A673 (cell line): ENCODE data around the gene RASSF10. TPM values are rescaled to one million over a fixed set of nuclear protein-coding genes. Genes with fewer than 3 reads are reported as not detected.

ENCODE experiments used
- BruUV-seq: library from RNA; stranded (reverse); fragments of 400-500 nt; replicated peaks from 2 replicates; lab custom pipeline; 2021; lab: Mats Ljungman, UMichigan
- CTCF ChIA-PET: fragments of 300-600 bp; sonication (Branson Sonifier 250); formaldehyde crosslinking; loops from one replicate; lab custom pipeline; 2022; ENCODE audit warnings: antibody characterized with exemption; lab: Charles Lee
- POLR2A ChIA-PET: fragments of 300-600 bp; sonication (Branson Sonifier 250); formaldehyde crosslinking; loops from one replicate; lab custom pipeline; 2022; ENCODE audit warnings: antibody characterized with exemption; ENCODE audit not compliant: low non-redundant PET; lab: Charles Lee
- DNase-seq: peaks from one replicate; pipeline ENCODE4 v3.0.0-alpha.2; 2015; ENCODE audit warnings: low spot score
- H3K27ac ChIP-seq: fragments of 200-600 bp; sonication (generic); 2 replicates; pipeline ENCODE4 v1.5.1; 2016; ENCODE audit warnings: mixed run types, low read depth, mild to moderate bottlenecking, mixed read lengths, antibody characterized with exemption, low read length; ENCODE audit not compliant: poor library complexity, severe bottlenecking
- H3K27me3 ChIP-seq: fragments of 200-600 bp; sonication (generic); replicated peaks from 2 replicates; pipeline ENCODE4 v1.6.1; 2017; ENCODE audit warnings: mixed run types, low read depth, mild to moderate bottlenecking, mixed read lengths, antibody characterized with exemption, low read length; ENCODE audit not compliant: insufficient read depth, poor library complexity
- H3K36me3 ChIP-seq: fragments of 200-600 bp; sonication (generic); 2 replicates; pipeline ENCODE4 v1.6.1; 2016; ENCODE audit warnings: mixed run types, mild to moderate bottlenecking, mixed read lengths, antibody characterized with exemption, low read length; ENCODE audit not compliant: insufficient read depth, poor library complexity, severe bottlenecking
- H3K4me1 ChIP-seq: fragments of 200-600 bp; sonication (generic); 2 replicates; pipeline ENCODE4 v1.6.1; 2017; ENCODE audit warnings: mixed run types, mild to moderate bottlenecking, mixed read lengths, antibody characterized with exemption, low read length; ENCODE audit not compliant: insufficient read depth, poor library complexity, severe bottlenecking
- H3K4me3 ChIP-seq: fragments of 200-600 bp; sonication (generic); 2 replicates; pipeline ENCODE4 v1.5.1; 2016; ENCODE audit warnings: low read depth, mixed run types, mild to moderate bottlenecking, mixed read lengths, low read length; ENCODE audit not compliant: poor library complexity, severe bottlenecking
- H3K9me3 ChIP-seq: fragments of 200-600 bp; sonication (generic); 2 replicates; pipeline ENCODE4 v1.6.1; 2016; ENCODE audit warnings: mixed run types, low read depth, mild to moderate bottlenecking, mixed read lengths, antibody characterized with exemption, low read length; ENCODE audit not compliant: poor library complexity, severe bottlenecking
- CTCF ChIP-seq: fragments of 300-800, 200-600 bp; sonication (generic); conservative IDR thresholded peaks from 2 replicates; pipeline ENCODE4 v1.5.1; 2017; ENCODE audit warnings: low read depth, mild to moderate bottlenecking, antibody characterized with exemption, low read length, moderate library complexity, mixed read lengths
- EZH2 ChIP-seq: fragments of 200-600 bp; sonication (generic); IDR thresholded peaks from 2 replicates; pipeline ENCODE4 v1.6.1; 2017; ENCODE audit warnings: borderline replicate concordance, low read depth, mild to moderate bottlenecking, mixed read lengths, antibody characterized with exemption, low read length; ENCODE audit not compliant: poor library complexity, severe bottlenecking
- intact Hi-C: fragments of 100-400 bp; cut with micrococcal nuclease; formaldehyde crosslinking; loops from one replicate; pipeline ENCODE4 v1.10.0; 2022; ENCODE audit not compliant: unreplicated experiment
- total RNA-seq: library from RNA; stranded (reverse); gene quantifications from 2 replicates; pipeline ENCODE4 v1.2.3, GENCODE V29; 2021

RASSF10 gene
- total RNA-seq, 1 experiment from 2014 or later, result 0.15 TPM

GRCh38 chr11:12998336-12998735, 10.8 kb upstream of the RASSF10 start:
- POLR2A ChIA-PET, result no interaction called here

GRCh38 chr11:12999597-12999996, 9.5 kb upstream of the RASSF10 start:
- BruUV-seq, result no TSS peak
- Histone ChIP-seq H3K27me3 (peaks cover 27% of the 10 kb centered on the region), H3K36me3 (no peaks in the 10 kb centered on the region), H3K4me3 (no peak overlapping the region), H3K9me3 (no peaks in the 10 kb centered on the region), H3K27ac (no peak overlapping the region), H3K4me1 (no peaks in the 10 kb centered on the region)
- no peak for DNase-seq
- ChIA-PET POLR2A (no interaction called here), CTCF (no interaction called here)
- intact Hi-C loops, result no loop called here
- TF ChIP-seq CTCF, result no peak
- TF ChIP-seq EZH2, result no peak

More at GRCh38 chr11:12998336-12998735, 10.8 kb upstream of the RASSF10 start:
- DNase-seq, result no peak
- Histone ChIP-seq H3K4me3 (no peak overlapping the region), H3K9me3 (no peaks in the 10 kb centered on the region), H3K27me3 (peaks cover 15% of the 10 kb centered on the region), H3K4me1 (no peaks in the 10 kb centered on the region), H3K36me3 (no peaks in the 10 kb centered on the region), H3K27ac (no peak overlapping the region)
- intact Hi-C loops, result no loop called here
- TF ChIP-seq EZH2, result no peak
- no peak for TF ChIP-seq CTCF
- CTCF ChIA-PET, result no interaction called here
- no TSS peak for BruUV-seq

- intact Hi-C loops, result no loop called here
- no peak for TF ChIP-seq CTCF
- TF ChIP-seq EZH2, result no peak
- no TSS peak for BruUV-seq
- Histone ChIP-seq H3K4me1 (no peaks in the 10 kb centered on the region), H3K36me3 (no peaks in the 10 kb centered on the region), H3K9me3 (no peaks in the 10 kb centered on the region), H3K4me3 (no peak overlapping the region), H3K27ac (no peak overlapping the region), H3K27me3 (peaks cover 31% of the 10 kb centered on the region)
- POLR2A ChIA-PET, result no interaction called here
- CTCF ChIA-PET, result no interaction called here
- no peak for DNase-seq
Observed at GRCh38 chr11:13000116-13000515, 9.0 kb upstream of the RASSF10 start.
